ENCODE measurements around the gene POLN. TPM values are rescaled to one million over a fixed set of nuclear protein-coding genes. Genes with fewer than 3 reads are reported as not detected.

POLN gene
- total and polyA plus RNA-seq, 2 experiments from 2014 or later: 1.8 to 4.0 TPM

GRCh38 chr4:2087170-2087569 is 154.8 kb downstream of the POLN start:
- Histone ChIP-seq H3K36me3 (ENCODE audit: insufficient read depth) (no peaks in the 10 kb centered on the region), H4K20me1 (replicated peaks; ENCODE audit: insufficient read depth) (no peaks in the 10 kb centered on the region; the same call in 1 of the 2 replicates), H3K79me2 (replicated peaks; ENCODE audit: insufficient read depth) (no peaks in the 10 kb centered on the region), H3K27ac (ENCODE audit: low read depth) (no peak overlapping the region), H3F3A (replicated peaks; ENCODE audit: low read depth) (no peaks in the 10 kb centered on the region), H2AFZ (no peak overlapping the region), H3K4me1 (ENCODE audit: insufficient read depth) (no peaks in the 10 kb centered on the region), H3K4me2 (no peak overlapping the region), H3K4me3 (no peak overlapping the region), H3K9me2 (ENCODE audit: insufficient read depth) (no peaks in the 10 kb centered on the region), H3K27me3 (ENCODE audit: insufficient read depth) (no peaks in the 10 kb centered on the region)
- Mint-ChIP-seq H3K36me3 (ENCODE audit: low read depth) (no peaks in the 10 kb centered on the region; the same call in 2 of the 3 replicates), H3K27ac (no peak overlapping the region), H3K4me3 (no peak overlapping the region), H3K4me1 (no peaks in the 10 kb centered on the region; the same call in 2 of the 3 replicates), H3K9me3 (no peaks in the 10 kb centered on the region), H3K27me3 (ENCODE audit: insufficient read depth, low read depth, poor library complexity) (peaks cover 8% of the 10 kb centered on the region)
- peak; percentile 43 for DNase-seq (ENCODE audit: low spot score)
- no peak for TF ChIP-seq EZH2 (IDR thresholded peaks at IDR 0.05; ENCODE audit: low read depth, unreplicated experiment)
- no peak for TF ChIP-seq NANOG (IDR thresholded peaks at IDR 0.05; ENCODE audit: borderline replicate concordance)
- no peak for TF ChIP-seq ZNF331 (CRISPR knock-in tag; IDR thresholded peaks at IDR 0.05; ENCODE audit: low read depth)
- TF ChIP-seq, protein P1, sequence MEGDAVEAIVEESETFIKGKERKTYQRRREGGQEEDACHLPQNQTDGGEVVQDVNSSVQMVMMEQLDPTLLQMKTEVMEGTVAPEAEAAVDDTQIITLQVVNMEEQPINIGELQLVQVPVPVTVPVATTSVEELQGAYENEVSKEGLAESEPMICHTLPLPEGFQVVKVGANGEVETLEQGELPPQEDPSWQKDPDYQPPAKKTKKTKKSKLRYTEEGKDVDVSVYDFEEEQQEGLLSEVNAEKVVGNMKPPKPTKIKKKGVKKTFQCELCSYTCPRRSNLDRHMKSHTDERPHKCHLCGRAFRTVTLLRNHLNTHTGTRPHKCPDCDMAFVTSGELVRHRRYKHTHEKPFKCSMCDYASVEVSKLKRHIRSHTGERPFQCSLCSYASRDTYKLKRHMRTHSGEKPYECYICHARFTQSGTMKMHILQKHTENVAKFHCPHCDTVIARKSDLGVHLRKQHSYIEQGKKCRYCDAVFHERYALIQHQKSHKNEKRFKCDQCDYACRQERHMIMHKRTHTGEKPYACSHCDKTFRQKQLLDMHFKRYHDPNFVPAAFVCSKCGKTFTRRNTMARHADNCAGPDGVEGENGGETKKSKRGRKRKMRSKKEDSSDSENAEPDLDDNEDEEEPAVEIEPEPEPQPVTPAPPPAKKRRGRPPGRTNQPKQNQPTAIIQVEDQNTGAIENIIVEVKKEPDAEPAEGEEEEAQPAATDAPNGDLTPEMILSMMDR (conservative IDR thresholded peaks at IDR 0.05; ENCODE audit: low read depth in 2 of 2): peak in 1 of 2 experiments; percentile 38
- ATAC-seq: peak; percentile 36; the same call in 2 of the 3 replicates

DNA sequence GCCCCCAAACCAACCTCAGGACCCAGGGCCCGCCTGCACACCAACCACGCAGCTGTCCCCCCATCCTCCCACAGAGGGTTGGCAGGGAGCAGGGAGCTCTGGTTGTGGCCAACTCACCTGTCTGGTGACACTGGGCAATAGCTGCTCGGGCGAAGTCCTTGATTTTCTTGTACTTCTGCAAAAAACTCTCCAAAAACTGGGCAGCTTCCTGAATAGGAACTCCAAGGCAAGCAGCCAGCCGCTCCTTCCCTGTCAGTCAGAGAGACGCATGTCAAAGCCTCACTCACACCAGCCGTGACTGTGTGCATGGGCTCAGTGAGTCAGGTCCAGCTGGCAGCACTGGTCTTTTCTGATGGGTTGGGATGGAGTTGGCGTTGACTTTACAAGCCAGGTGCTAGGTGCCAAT is 156.4 kb downstream of the POLN start:
- H3K9me3 Mint-ChIP-seq: no peaks in the 10 kb centered on the region
- H3K27me3 ChIP-seq (ENCODE audit: insufficient read depth): no peaks in the 10 kb centered on the region
- no peak overlapping the region for H3K4me2 ChIP-seq
- H3K27ac ChIP-seq (ENCODE audit: low read depth): no peak overlapping the region
- H3K79me2 ChIP-seq (replicated peaks; ENCODE audit: insufficient read depth): no peaks in the 10 kb centered on the region
- no peak overlapping the region for H3K4me3 ChIP-seq
- no peak for DNase-seq (ENCODE audit: low spot score)
- H4K20me1 ChIP-seq (replicated peaks; ENCODE audit: insufficient read depth): no peaks in the 10 kb centered on the region; the same call in 1 of the 2 replicates
- no peaks in the 10 kb centered on the region; the same call in 2 of the 3 replicates for H3K4me1 Mint-ChIP-seq
- H3K4me3 Mint-ChIP-seq: no peak overlapping the region
- H3K9me2 ChIP-seq (ENCODE audit: insufficient read depth): no peaks in the 10 kb centered on the region
- H3K27me3 Mint-ChIP-seq (ENCODE audit: insufficient read depth, low read depth, poor library complexity): peaks cover 8% of the 10 kb centered on the region
- no peaks in the 10 kb centered on the region for H3K36me3 ChIP-seq (ENCODE audit: insufficient read depth)
- H2AFZ ChIP-seq: no peak overlapping the region
- ATAC-seq: no peak
- H3K4me1 ChIP-seq (ENCODE audit: insufficient read depth): no peaks in the 10 kb centered on the region
- H3F3A ChIP-seq (replicated peaks; ENCODE audit: low read depth): no peaks in the 10 kb centered on the region
- no peaks in the 10 kb centered on the region; the same call in 2 of the 3 replicates for H3K36me3 Mint-ChIP-seq (ENCODE audit: low read depth)
- H3K27ac Mint-ChIP-seq: no peak overlapping the region
- TF ChIP-seq STAT1 (IDR thresholded peaks at IDR 0.05; ENCODE audit: unreplicated experiment) (no peak), JUNB (IDR thresholded peaks at IDR 0.05; ENCODE audit: unreplicated experiment) (no peak), ZNF331 (CRISPR knock-in tag; IDR thresholded peaks at IDR 0.05; ENCODE audit: low read depth) (no peak), NANOG (IDR thresholded peaks at IDR 0.05; ENCODE audit: borderline replicate concordance) (no peak), CREB1 (CRISPR knock-in tag; IDR thresholded peaks at IDR 0.05; ENCODE audit: low read depth) (no peak), ZNF114 (CRISPR knock-in tag; IDR thresholded peaks at IDR 0.05) (no peak)
- TF ChIP-seq, protein P2, sequence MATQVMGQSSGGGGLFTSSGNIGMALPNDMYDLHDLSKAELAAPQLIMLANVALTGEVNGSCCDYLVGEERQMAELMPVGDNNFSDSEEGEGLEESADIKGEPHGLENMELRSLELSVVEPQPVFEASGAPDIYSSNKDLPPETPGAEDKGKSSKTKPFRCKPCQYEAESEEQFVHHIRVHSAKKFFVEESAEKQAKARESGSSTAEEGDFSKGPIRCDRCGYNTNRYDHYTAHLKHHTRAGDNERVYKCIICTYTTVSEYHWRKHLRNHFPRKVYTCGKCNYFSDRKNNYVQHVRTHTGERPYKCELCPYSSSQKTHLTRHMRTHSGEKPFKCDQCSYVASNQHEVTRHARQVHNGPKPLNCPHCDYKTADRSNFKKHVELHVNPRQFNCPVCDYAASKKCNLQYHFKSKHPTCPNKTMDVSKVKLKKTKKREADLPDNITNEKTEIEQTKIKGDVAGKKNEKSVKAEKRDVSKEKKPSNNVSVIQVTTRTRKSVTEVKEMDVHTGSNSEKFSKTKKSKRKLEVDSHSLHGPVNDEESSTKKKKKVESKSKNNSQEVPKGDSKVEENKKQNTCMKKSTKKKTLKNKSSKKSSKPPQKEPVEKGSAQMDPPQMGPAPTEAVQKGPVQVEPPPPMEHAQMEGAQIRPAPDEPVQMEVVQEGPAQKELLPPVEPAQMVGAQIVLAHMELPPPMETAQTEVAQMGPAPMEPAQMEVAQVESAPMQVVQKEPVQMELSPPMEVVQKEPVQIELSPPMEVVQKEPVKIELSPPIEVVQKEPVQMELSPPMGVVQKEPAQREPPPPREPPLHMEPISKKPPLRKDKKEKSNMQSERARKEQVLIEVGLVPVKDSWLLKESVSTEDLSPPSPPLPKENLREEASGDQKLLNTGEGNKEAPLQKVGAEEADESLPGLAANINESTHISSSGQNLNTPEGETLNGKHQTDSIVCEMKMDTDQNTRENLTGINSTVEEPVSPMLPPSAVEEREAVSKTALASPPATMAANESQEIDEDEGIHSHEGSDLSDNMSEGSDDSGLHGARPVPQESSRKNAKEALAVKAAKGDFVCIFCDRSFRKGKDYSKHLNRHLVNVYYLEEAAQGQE (IDR thresholded peaks at IDR 0.05; ENCODE audit: unreplicated experiment): no peak
- TF ChIP-seq, protein P3, sequence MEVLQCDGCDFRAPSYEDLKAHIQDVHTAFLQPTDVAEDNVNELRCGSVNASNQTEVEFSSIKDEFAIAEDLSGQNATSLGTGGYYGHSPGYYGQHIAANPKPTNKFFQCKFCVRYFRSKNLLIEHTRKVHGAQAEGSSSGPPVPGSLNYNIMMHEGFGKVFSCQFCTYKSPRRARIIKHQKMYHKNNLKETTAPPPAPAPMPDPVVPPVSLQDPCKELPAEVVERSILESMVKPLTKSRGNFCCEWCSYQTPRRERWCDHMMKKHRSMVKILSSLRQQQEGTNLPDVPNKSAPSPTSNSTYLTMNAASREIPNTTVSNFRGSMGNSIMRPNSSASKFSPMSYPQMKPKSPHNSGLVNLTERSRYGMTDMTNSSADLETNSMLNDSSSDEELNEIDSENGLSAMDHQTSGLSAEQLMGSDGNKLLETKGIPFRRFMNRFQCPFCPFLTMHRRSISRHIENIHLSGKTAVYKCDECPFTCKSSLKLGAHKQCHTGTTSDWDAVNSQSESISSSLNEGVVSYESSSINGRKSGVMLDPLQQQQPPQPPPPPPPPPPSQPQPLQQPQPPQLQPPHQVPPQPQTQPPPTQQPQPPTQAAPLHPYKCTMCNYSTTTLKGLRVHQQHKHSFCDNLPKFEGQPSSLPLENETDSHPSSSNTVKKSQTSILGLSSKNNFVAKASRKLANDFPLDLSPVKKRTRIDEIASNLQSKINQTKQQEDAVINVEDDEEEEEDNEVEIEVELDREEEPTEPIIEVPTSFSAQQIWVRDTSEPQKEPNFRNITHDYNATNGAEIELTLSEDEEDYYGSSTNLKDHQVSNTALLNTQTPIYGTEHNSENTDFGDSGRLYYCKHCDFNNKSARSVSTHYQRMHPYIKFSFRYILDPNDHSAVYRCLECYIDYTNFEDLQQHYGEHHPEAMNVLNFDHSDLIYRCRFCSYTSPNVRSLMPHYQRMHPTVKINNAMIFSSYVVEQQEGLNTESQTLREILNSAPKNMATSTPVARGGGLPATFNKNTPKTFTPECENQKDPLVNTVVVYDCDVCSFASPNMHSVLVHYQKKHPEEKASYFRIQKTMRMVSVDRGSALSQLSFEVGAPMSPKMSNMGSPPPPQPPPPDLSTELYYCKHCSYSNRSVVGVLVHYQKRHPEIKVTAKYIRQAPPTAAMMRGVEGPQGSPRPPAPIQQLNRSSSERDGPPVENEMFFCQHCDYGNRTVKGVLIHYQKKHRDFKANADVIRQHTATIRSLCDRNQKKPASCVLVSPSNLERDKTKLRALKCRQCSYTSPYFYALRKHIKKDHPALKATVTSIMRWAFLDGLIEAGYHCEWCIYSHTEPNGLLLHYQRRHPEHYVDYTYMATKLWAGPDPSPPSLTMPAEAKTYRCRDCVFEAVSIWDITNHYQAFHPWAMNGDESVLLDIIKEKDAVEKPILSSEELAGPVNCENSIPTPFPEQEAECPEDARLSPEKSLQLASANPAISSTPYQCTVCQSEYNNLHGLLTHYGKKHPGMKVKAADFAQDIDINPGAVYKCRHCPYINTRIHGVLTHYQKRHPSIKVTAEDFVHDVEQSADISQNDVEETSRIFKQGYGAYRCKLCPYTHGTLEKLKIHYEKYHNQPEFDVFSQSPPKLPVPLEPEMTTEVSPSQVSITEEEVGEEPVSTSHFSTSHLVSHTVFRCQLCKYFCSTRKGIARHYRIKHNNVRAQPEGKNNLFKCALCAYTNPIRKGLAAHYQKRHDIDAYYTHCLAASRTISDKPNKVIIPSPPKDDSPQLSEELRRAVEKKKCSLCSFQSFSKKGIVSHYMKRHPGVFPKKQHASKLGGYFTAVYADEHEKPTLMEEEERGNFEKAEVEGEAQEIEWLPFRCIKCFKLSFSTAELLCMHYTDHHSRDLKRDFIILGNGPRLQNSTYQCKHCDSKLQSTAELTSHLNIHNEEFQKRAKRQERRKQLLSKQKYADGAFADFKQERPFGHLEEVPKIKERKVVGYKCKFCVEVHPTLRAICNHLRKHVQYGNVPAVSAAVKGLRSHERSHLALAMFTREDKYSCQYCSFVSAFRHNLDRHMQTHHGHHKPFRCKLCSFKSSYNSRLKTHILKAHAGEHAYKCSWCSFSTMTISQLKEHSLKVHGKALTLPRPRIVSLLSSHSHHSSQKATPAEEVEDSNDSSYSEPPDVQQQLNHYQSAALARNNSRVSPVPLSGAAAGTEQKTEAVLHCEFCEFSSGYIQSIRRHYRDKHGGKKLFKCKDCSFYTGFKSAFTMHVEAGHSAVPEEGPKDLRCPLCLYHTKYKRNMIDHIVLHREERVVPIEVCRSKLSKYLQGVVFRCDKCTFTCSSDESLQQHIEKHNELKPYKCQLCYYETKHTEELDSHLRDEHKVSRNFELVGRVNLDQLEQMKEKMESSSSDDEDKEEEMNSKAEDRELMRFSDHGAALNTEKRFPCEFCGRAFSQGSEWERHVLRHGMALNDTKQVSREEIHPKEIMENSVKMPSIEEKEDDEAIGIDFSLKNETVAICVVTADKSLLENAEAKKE (CRISPR knock-in tag; IDR thresholded peaks at IDR 0.05): no peak
